Measurements from ENCODE around the gene KLF3.
A peak's percentile ranks its signal among the peaks of the same experiment; 100 is the strongest.
"Not testable (repeated sequence)": the region's sequence is repeated elsewhere in the genome, so short reads cannot be mapped to it uniquely, and the experiment has no call there.

The KLF3 gene

GRCh38 chr4:38663801-38664705, at the start of gene KLF3:
KLF3 (plus strand) TSS chr4:38664199; CDS start chr4:38680626, 16,427 bp downstream.
- peak; percentile 93 for DNase-seq (ENCODE audit: low spot score)

- DNase-seq (ENCODE audit: low spot score): no peak
These were observed 49.8 kb upstream of the KLF3 start for GRCh38 chr4:38614231-38614630.

GRCh38 chr4:38615847-38616246, 48.2 kb upstream of the KLF3 start:
- no peak for DNase-seq (ENCODE audit: low spot score)

GRCh38 chr4:38618505-38618904, 45.5 kb upstream of the KLF3 start:
- DNase-seq (ENCODE audit: low spot score): no peak

- DNase-seq (ENCODE audit: low spot score): no peak
These were observed 44.7 kb upstream of the KLF3 start for GRCh38 chr4:38619316-38619715.

GRCh38 chr4:38620065-38620464, 43.9 kb upstream of the KLF3 start:
- no peak for DNase-seq (ENCODE audit: low spot score)

GRCh38 chr4:38620527-38621027, 43.4 kb upstream of the KLF3 start:
- DNase-seq (ENCODE audit: low spot score): no peak

- DNase-seq (ENCODE audit: low spot score): peak; percentile 78
These were observed 42.8 kb upstream of the KLF3 start for GRCh38 chr4:38621028-38621684.

- DNase-seq (ENCODE audit: low spot score): no peak
These were observed 42.2 kb upstream of the KLF3 start for GRCh38 chr4:38621831-38622230.

GRCh38 chr4:38622340-38622739, 41.7 kb upstream of the KLF3 start:
- DNase-seq (ENCODE audit: low spot score): not testable (repeated sequence)

GRCh38 chr4:38623260-38623659, 40.7 kb upstream of the KLF3 start:
- no peak for DNase-seq (ENCODE audit: low spot score)

- no peak for DNase-seq (ENCODE audit: low spot score)
These were observed 39.7 kb upstream of the KLF3 start for GRCh38 chr4:38624311-38624710.

- DNase-seq (ENCODE audit: low spot score): no peak
These were observed 38.5 kb upstream of the KLF3 start for GRCh38 chr4:38625508-38625907.

GRCh38 chr4:38626901-38627444, 37.0 kb upstream of the KLF3 start:
- not testable (repeated sequence) for DNase-seq (ENCODE audit: low spot score)

- DNase-seq (ENCODE audit: low spot score): no peak
These were observed 33.5 kb upstream of the KLF3 start for GRCh38 chr4:38630519-38630918.

GRCh38 chr4:38634047-38634759, 29.8 kb upstream of the KLF3 start:
- no peak for DNase-seq (ENCODE audit: low spot score)

GRCh38 chr4:38639242-38639641, 24.8 kb upstream of the KLF3 start:
- no peak for DNase-seq (ENCODE audit: low spot score)

- no peak for DNase-seq (ENCODE audit: low spot score)
These were observed 22.2 kb upstream of the KLF3 start for GRCh38 chr4:38641811-38642210.

- DNase-seq (ENCODE audit: low spot score): no peak
These were observed 19.8 kb upstream of the KLF3 start for GRCh38 chr4:38644201-38644600.

GRCh38 chr4:38647101-38647819, 16.7 kb upstream of the KLF3 start:
- no peak for DNase-seq (ENCODE audit: low spot score)

GRCh38 chr4:38650133-38650532, 13.9 kb upstream of the KLF3 start:
- DNase-seq (ENCODE audit: low spot score): no peak

GRCh38 chr4:38654273-38654672, 9.7 kb upstream of the KLF3 start:
- no peak for DNase-seq (ENCODE audit: low spot score)

Measured in hematopoietic multipotent progenitor cell treated with erythropoietin and hydrocortisone succinate and interleukin-3 and kit ligand, for 15 days (in vitro differentiated cells).